HepG2 (cell line): ENCODE results near the gene NGDN. TPM values are rescaled to one million over a fixed set of nuclear protein-coding genes. Genes with fewer than 3 reads are reported as not detected.
A peak's percentile ranks its signal among the peaks of the same experiment; 100 is the strongest.

Experiments
- CERS6 ChIP-seq: sonication (generic); formaldehyde crosslinking; IDR thresholded peaks from 2 replicates; pipeline ENCODE4 v1.5.0; 2020; ENCODE audit warnings: missing genetic modification reagents
- EP300 ChIP-seq, 3 experiments: sonication (generic) in 1 of 3; formaldehyde crosslinking in 1 of 3; IDR thresholded peaks; 2 replicates each; pipeline versions ENCODE4 v1.5.1 to v1.6.1; 2011 to 2020; ENCODE audit warnings: low read depth in 2 of 3, low read length in 2 of 3, borderline replicate concordance in 1 of 3, improper control_type of control experiment in 1 of 3, mild to moderate bottlenecking in 1 of 3, missing genetic modification reagents in 1 of 3, moderate library complexity in 1 of 3
- FOXO1 ChIP-seq: sonication (generic); formaldehyde crosslinking; IDR thresholded peaks from 2 replicates; pipeline ENCODE4 v1.4.0; 2020; ENCODE audit warnings: missing genetic modification reagents
- GABPB1 ChIP-seq: IDR thresholded peaks from 2 replicates; pipeline ENCODE4 v1.6.1; 2016; ENCODE audit warnings: mild to moderate bottlenecking, missing genetic modification reagents, moderate library complexity, missing compliant biosample characterization
- GLMP ChIP-seq: sonication (generic); formaldehyde crosslinking; IDR thresholded peaks from 2 replicates; pipeline ENCODE4 v1.9.0; 2021; ENCODE audit warnings: missing genetic modification reagents, mild to moderate bottlenecking, borderline replicate concordance
- HOXA5 ChIP-seq: sonication (generic); formaldehyde crosslinking; IDR thresholded peaks from 2 replicates; pipeline ENCODE4 v1.4.0; 2020; ENCODE audit warnings: missing genetic modification reagents
- JUND ChIP-seq: sonication (generic); formaldehyde crosslinking; IDR thresholded peaks from 2 replicates; pipeline ENCODE4 v1.8.0; 2022; ENCODE audit warnings: mild to moderate bottlenecking, missing genetic modification reagents
- ONECUT2 ChIP-seq: sonication (generic); formaldehyde crosslinking; IDR thresholded peaks from 2 replicates; pipeline ENCODE4 v1.4.0; 2020; ENCODE audit warnings: missing genetic modification reagents
- ZNF350 ChIP-seq: sonication (generic); formaldehyde crosslinking; IDR thresholded peaks from 2 replicates; pipeline ENCODE4 v1.4.0; 2020; ENCODE audit warnings: mild to moderate bottlenecking, low read depth, missing genetic modification reagents, borderline replicate concordance
- ZNF572 ChIP-seq: sonication (generic); formaldehyde crosslinking; IDR thresholded peaks from 2 replicates; pipeline ENCODE4 v1.5.1; 2020; ENCODE audit warnings: mild to moderate bottlenecking, missing genetic modification reagents
- ZSCAN21 ChIP-seq: sonication (generic); formaldehyde crosslinking; IDR thresholded peaks from 2 replicates; pipeline ENCODE4 v1.8.0; 2022; ENCODE audit warnings: mild to moderate bottlenecking, missing genetic modification reagents, moderate library complexity, borderline replicate concordance
- polyA plus RNA-seq, 8 experiments: library from polyadenylated mRNA; depleted of rRNA in 3 of 8; stranded (reverse) in 7 of 8; unstranded in 1 of 8; fragments of >200 nt; fragmentation: Illumina TruSeq in 4 of 8; extraction: Trizol in 4 of 8; gene quantifications; 2 replicates each; pipeline versions ENCODE4 v1.2.1 to v1.2.3, GENCODE V29; 2011 to 2016; ENCODE audit warnings: low read depth in 4 of 8, missing spikeins in 1 of 8, mixed read lengths in 1 of 8; ENCODE audit not compliant: insufficient read depth in 1 of 8
- total RNA-seq, 5 experiments: library from RNA; depleted of rRNA; stranded (reverse); fragments of >200 nt; fragmentation: Illumina TruSeq; extraction: Trizol; gene quantifications; 2 replicates each; pipeline ENCODE4 v1.2.3, GENCODE V29; 2016; ENCODE audit warnings: low read depth in 1 of 5
- TF ChIP-seq, protein P1 (sequence below): IDR thresholded peaks from 2 replicates; pipeline ENCODE4 v1.6.1; 2018; ENCODE audit warnings: missing genetic modification reagents, mild to moderate bottlenecking, missing compliant biosample characterization
- TF ChIP-seq, protein P2 (sequence below): sonication (generic); formaldehyde crosslinking; IDR thresholded peaks from 2 replicates; pipeline ENCODE4 v1.4.0; 2020; ENCODE audit warnings: missing genetic modification reagents

Gene NGDN
- total and polyA plus RNA-seq, 2 of the 13 experiments (the other 11 are each of a cell fraction or from before 2014, with no cell fraction given): 154 to 216 TPM

GRCh38 chr14:23492618-23493272 lies 23.2 kb downstream of the NGDN start (continued):
- TF ChIP-seq ONECUT2 (CRISPR knock-in tag) (0 out of 2 replicates have a peak, but pooled peaks have one; percentile 32), CERS6 (CRISPR knock-in tag) (no peak), ZNF572 (CRISPR knock-in tag) (no peak), EP300 (IDR thresholded peaks at IDR 0.05; ENCODE audit: low read depth in 2 of 2, low read length in 2 of 2) (peak in 1 of 2 experiments; percentile 75; a peak in 2 of 4 replicates), EP300 (CRISPR knock-in tag; IDR thresholded peaks at IDR 0.05; ENCODE audit: borderline replicate concordance) (peak; percentile 57; the same call in 1 of the 2 replicates), ZNF350 (no peak), GLMP (no peak), HOXA5 (CRISPR knock-in tag) (no peak), FOXO1 (CRISPR knock-in tag) (peak; percentile 89; the same call in 1 of the 2 replicates), JUND (CRISPR knock-in tag) (0 out of 2 replicates have a peak, but pooled peaks have one; percentile 62), GABPB1 (CRISPR knock-in tag) (peak; percentile 14; the same call in 1 of the 2 replicates), ZSCAN21 (CRISPR knock-in tag) (0 out of 2 replicates have a peak, but pooled peaks have one; percentile 45)
- TF ChIP-seq, protein P1, sequence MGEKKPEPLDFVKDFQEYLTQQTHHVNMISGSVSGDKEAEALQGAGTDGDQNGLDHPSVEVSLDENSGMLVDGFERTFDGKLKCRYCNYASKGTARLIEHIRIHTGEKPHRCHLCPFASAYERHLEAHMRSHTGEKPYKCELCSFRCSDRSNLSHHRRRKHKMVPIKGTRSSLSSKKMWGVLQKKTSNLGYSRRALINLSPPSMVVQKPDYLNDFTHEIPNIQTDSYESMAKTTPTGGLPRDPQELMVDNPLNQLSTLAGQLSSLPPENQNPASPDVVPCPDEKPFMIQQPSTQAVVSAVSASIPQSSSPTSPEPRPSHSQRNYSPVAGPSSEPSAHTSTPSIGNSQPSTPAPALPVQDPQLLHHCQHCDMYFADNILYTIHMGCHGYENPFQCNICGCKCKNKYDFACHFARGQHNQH (CRISPR knock-in tag): peak; percentile 78
- TF ChIP-seq, protein P2, sequence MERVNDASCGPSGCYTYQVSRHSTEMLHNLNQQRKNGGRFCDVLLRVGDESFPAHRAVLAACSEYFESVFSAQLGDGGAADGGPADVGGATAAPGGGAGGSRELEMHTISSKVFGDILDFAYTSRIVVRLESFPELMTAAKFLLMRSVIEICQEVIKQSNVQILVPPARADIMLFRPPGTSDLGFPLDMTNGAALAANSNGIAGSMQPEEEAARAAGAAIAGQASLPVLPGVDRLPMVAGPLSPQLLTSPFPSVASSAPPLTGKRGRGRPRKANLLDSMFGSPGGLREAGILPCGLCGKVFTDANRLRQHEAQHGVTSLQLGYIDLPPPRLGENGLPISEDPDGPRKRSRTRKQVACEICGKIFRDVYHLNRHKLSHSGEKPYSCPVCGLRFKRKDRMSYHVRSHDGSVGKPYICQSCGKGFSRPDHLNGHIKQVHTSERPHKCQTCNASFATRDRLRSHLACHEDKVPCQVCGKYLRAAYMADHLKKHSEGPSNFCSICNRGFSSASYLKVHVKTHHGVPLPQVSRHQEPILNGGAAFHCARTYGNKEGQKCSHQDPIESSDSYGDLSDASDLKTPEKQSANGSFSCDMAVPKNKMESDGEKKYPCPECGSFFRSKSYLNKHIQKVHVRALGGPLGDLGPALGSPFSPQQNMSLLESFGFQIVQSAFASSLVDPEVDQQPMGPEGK: peak; percentile 60
